ENCODE data around the gene TNFAIP1.

The TNFAIP1 gene

DNA sequence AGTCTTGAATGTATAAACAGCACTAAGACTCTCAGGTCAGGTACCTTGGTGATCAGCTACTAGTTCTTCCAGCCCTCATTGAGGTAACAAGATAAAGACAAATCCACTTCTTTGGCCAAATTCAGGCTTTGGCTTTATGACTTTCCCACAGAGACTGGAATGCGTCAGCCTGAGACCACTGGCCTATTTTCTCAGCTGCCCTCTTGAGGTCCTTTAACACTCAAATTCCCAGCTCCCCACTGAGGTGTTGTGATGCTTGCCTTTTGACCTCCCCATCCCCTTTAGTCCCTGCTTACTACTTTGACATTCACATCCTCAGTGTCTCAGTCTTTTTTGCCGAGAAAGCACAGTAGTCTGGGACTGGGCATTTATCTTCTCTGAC lies 10.6 kb downstream of the TNFAIP1 start:
- DNase-seq (ENCODE audit: low read depth), result no peak

DNA sequence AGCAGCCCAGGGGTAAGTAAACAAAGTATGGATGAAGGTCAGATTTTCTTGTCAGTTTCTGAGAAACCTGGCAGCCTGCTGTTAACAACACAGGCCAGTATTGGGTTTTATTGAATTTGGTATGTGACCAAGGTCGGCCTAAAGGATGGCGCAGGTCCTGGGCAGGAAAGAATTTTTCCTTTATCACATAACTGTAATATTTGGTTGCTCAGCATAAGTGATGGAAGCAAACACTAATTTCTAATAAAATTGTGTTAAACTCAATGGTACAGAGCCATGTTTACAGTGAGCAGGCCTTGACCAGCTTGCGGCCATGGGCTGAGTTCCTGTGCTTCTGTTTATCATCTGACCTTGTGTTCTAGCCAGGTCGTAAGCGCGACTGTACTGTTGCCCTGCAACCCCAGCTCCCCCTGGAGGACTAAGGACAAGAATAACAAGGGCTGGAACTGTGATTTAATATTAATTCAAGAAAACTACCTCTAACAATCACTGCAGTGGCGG lies 11.2 kb downstream of the TNFAIP1 start:
- DNase-seq (ENCODE audit: low read depth), result no peak

DNA sequence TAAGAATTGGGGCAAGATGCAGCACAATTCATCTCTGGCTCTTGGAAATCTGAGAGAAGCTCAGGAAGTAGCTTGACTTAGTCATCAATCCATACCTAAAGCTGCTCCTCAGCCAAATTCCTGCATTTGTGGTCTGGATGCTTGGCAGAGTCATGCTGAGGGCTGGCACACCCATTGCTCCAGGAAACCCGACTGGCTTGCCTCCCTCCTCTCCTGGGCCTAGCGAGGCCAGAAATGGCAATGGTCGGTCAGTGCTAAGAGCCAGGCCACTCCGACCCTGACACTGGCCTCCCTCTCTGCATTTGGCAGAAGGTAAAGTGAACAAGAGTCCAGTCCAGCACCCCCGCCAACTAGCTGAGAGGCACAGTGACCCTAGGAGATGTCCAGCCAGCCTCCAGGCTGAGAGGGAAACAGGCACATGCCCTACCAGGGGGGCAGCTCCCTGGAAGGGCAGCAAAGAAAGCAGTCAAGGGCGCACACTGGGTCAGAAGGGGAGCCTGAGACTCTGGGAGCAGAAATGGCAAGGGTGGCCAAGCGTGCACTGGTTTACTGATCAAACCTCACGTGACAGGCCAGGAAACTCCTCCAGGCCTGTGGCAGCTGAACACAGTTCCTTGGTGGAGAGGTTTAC lies 11.8 kb downstream of the TNFAIP1 start:
- DNase-seq (ENCODE audit: low read depth), result peak; percentile 81

DNA sequence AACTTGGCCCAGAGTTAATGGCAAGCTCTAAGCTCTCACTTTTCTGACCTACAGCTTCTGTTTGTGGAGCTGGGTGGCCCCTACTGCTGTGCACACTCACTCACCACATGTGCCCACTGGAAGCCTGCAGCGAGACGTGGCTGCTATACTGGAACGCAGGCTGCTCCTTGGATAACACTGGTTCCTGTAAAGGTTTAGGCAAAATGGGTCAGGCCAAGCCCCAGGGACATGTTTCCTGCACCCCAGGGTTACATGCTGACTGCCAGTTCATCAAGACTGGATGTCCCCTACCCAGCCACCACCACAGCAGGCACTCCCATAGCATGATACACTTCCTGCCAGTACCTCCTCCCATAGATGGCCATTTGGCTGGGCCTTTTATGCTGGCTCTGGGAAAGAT lies 13.4 kb downstream of the TNFAIP1 start:
- no peak for DNase-seq (ENCODE audit: low read depth)

GRCh38 chr17:28350271-28350670 lies 14.7 kb downstream of the TNFAIP1 start:
- DNase-seq (ENCODE audit: low read depth), result no peak

DNA sequence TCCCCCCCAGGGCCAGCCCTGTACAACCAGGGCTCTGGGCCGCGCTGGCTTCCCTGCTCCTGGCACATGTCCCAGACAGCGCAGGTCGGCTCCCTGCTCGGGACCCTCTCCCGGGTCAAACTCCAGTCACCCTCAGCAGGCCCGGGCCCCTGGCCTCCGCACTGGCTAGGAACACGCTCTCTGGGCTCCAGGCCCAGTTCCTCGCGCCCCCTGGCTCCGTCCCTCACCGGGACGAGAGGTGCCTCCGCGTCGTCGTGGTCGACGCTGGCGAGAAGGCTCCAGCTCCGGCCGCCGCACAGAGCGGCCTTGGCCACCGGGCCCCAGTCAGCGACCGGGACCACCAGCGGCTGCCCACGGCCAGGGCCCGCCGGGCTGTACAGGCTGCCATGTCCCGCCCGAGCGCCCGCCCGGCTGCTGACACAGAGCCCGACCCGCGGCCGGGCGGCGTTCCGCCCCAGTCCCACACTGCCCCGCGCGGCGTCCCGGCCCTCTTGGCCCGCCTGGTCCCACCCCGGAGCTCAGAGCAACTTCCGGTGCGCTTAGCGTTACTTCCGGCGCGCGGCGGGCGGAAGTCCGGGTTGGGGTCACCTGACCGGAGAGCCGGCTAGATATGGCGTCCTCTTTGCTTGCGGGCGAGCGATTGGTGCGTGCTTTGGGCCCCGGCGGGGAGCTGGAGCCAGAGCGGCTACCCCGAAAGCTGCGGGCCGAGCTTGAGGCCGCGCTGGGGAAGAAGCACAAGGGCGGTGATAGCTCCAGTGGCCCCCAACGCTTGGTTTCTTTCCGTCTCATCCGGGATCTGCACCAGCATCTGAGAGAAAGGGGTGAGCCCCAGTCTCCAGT lies 21.7 kb downstream of the TNFAIP1 start, which contains the start of gene POLDIP2:
TSS of gene POLDIP2 (minus strand) at position 467 of the 840 bp plus-strand sequence. CDS start at position 388, 79 bp downstream.
- DNase-seq (ENCODE audit: low read depth), result peak; percentile 55

DNA sequence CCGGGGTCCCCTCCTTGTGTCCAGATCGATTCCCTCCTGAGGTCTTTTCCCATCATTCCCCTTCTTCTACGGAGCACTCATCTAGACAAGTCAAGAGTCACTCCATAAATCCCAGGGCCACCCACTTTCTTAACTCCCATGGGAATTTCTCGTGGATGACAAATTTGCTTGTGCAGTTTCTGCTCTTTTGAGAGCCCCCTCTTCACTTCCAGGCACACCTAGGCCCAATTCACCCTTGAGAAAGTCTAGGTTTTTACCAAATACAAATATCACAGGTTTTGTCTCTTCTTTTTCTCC lies 22.3 kb downstream of the TNFAIP1 start:
- no peak for DNase-seq (ENCODE audit: low read depth)

DNA sequence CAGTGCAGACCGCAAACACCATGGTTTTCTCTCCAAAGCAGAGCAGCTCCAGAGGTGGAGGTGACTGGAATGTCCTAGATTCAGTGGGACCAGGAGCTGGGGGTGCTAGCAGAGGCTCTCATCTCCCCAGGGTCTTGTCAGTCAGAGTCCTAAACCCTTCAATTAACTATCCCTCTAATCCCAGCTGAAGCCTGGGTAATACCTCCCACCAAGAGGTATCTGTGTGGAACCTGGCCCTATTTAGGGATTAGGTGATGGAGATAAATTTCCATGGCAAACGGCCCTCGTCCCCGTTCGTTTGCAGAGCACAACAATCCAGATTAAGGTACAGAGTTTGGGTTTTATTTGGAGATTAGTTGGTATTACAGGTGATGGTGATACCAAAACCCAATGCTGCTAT lies 27.6 kb downstream of the TNFAIP1 start:
- DNase-seq (ENCODE audit: low read depth), result no peak

DNA sequence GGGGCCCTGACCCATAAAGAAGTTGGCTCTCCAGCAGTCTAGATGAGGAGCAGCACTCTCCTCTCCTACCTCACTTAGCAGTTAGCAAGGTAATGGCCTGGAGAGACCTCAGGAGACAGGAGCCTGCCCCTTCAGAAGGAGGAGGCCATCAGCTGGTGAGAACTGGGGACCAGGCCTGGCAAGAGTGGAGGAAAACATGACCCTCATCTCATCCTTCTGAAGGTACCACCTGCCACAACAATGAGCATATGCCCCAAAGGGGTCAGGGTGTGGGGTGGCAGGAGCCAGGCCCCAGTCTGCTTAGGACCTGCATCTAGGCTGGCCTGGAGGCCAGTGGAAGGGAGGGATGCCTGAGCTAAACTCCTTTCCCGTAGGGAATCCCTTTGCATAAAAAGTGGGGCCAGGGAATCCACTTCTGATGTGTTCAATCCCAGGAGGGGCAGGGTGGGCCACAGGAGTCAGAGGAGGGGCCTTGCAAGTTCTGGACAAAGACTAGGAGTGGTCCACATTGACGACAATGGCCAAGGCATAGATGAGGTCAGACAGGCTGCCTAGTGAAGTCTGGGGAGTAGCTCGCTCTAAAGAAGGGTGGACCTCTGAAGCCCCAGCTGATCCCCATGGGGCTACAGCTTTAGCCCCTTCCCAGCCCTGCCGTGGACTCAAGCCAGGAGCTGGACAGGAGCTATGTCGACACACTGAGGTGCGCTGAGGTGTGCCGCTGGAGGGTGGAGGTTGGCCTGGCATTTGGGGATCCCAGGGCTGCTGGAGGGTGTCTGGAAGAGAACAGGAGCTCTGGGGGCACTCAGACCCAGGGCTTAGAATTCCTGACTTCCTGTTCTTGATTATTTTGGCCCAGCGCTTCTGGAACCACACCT lies 28.5 kb downstream of the TNFAIP1 start:
- no peak for DNase-seq (ENCODE audit: low read depth)

DNA sequence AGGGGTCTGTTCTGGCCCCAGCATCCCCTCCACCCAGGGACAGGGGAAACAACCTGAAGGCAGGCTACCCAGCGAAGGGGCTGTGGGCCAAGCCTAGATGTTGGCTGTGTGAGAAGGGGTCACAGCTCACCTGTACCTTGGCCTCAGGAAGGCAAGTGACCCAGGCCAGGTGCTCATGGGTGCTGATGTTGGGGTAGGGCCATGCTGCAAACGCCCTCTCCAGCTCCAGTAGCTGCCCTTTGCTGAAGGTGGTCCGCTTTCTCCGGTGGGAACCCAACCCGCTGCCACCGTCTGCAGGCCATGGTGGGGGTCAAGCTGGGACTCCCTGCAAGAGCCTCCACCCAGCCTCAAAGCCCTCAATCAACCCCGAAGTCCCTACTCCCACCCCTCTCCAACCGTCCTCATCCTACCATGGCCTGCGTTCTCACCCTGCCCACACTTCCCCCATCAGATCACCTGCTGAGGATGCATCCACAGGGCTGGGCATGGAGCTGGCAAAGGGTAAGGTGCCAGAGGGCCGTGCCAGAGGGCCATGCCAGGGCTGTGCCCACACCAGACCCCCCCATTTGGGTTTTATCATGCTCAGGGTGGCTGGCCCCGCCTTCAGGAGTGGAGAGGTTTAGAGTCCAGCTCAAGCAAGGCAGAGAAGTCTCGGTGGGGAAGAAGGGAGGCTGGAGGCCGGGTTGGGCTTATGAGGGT lies 29.3 kb downstream of the TNFAIP1 start, which contains the start of gene SEBOX:
TSS of gene SEBOX (minus strand) at position 535 of the 699 bp plus-strand sequence. CDS start at position 487, 48 bp downstream.
- DNase-seq (ENCODE audit: low read depth), result no peak

DNA sequence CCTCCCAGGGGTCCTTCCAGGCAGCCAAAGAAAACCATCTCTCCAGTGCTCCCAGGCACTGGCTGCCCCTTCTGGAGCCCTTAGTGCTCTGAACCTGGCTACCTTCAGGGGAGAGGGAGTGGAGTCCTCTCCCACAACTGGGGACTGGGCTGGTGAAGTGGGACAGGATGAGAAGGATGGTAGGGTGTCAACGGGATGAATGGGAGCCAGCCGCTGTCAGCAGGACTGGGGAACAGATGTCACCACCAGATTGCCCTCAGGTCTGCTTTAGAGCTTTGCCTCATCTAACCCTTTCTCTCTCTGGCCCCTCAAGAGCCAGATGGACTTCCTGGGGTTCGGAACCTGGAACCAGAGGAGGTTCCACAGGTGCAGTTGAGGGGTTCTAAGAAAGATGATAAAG lies 29.9 kb downstream of the TNFAIP1 start:
- DNase-seq (ENCODE audit: low read depth), result no peak

DNA sequence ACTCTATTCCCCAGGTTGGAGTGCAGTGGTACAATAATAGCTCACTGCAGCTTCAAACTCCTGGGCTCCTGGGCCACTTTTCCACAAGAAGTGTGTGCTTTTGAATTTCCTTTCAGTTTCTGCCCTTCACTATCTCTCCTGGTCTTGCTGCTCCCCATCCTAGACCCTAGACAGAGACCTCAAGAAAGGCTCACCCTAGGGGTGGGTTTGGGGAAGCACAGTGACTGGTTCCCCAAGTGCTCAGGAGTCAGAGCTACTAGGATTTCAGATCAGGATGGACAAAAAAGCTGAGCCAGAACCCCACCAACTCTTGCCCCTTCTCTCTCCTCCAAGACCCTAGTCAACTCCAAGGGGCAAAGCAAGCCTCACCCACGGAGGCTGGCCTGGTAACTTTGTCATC lies 31.0 kb downstream of the TNFAIP1 start:
- no peak for DNase-seq (ENCODE audit: low read depth)

- no peak for DNase-seq (ENCODE audit: low read depth)
Observed at GRCh38 chr17:28367641-28368305, 32.2 kb downstream of the TNFAIP1 start.

DNA sequence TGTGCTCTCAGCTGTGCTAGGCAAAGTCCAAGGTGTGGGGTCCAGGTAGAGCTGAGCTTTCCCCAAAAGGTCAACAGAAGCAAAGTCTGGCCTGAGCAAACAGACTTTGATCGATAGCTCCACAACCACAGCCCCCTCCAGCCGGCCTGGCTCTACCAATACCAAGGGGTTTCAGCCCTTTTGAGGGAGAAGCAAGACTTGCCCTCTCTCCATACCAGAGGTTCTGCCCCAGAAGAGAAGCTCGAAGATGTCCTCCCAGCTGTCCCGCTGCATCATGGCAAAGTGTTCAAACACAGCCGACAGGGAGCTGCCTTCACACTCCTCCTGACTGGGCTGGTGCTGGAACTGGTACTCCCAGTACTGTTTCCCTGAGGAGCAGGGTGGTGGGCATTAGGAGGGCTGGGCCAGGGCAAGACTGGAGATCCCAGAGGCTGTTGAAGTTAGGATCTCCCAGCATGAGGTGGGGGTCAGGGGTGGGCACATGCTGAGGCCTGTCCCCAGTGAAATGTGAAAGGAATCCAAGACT lies 32.8 kb downstream of the TNFAIP1 start:
- no peak for DNase-seq (ENCODE audit: low read depth)

DNA sequence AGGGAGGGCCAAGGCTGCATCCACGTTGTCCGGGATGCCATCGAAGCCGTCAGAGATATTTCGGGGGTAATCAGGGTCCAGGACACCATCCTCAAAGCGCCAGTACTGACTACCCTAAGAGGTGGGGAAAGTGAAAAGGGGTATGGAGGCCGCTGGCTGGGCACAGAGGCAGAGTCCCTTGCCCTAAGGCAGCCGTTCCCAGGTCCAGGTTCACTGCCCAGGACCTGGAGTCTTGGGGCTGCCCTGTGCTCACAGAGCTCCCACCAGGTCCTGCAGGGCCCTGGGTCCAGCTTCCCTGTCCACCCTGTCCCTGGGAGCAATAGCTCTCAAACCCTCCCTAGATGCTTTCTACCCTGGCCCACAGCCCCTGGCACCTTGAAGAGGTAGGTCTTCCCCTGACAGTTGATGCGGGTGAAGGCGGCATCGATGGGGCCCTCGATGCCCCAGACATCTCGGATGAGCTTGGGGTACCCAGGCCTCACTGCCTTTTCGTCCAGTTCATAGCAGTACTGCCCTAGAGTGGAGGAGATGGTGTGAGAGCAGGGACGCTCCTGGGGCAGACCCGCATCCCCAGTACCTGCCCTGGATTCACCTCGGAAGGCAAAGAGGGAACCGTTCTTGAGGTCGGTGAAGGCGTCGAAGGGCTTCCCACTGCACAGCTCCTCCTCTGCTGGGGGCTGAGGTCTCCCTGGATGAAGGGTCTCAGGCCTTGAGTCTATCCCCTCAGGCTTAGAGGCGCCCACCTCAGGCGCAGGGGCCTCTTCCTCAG lies 33.5 kb downstream of the TNFAIP1 start:
- no peak for DNase-seq (ENCODE audit: low read depth)

- DNase-seq (ENCODE audit: low read depth), result no peak
Observed at GRCh38 chr17:28369684-28370034, 34.1 kb downstream of the TNFAIP1 start.

DNA sequence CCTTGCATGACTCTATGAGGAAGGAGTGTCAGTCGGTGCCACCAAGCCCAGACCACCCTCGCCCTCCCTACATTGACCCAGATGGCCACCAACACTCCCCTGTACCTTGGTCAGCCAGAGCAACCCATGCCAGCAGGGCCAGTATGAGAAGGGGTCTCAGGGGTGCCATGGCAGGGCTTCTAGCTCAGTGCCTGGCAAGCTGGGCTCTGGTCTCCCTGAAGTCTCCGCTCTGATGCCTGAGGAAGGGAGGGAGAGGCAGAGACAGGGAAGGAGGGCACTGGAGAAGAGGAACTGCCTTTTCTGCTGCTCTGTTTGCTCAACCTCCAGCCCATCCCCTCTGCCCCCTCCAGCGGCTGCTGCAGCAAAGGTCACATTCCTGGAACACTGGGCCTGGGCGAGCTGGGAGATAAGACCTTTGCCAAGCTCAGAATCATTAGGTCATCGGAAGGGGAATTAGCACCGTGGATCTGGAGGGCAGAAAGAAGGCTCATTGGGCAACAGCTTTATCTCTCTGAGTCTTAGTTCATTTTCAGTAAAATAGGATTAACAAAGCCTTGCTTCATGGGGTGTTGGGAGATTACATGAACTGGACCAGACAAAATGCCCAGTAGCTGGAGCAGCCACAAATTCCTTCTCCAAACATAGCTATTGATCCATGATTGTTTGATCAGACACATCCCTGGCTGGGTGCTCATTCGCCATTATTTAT lies 34.6 kb downstream of the TNFAIP1 start, which contains the start of gene VTN:
TSS of gene VTN (minus strand) at position 273 of the 709 bp plus-strand sequence. CDS start at position 169, 104 bp downstream.
- DNase-seq (ENCODE audit: low read depth), result no peak

GRCh38 chr17:28370744-28371103 lies 35.2 kb downstream of the TNFAIP1 start:
- DNase-seq (ENCODE audit: low read depth), result no peak
